ENCODE results near the gene TSPAN9.

Gene TSPAN9

DNA sequence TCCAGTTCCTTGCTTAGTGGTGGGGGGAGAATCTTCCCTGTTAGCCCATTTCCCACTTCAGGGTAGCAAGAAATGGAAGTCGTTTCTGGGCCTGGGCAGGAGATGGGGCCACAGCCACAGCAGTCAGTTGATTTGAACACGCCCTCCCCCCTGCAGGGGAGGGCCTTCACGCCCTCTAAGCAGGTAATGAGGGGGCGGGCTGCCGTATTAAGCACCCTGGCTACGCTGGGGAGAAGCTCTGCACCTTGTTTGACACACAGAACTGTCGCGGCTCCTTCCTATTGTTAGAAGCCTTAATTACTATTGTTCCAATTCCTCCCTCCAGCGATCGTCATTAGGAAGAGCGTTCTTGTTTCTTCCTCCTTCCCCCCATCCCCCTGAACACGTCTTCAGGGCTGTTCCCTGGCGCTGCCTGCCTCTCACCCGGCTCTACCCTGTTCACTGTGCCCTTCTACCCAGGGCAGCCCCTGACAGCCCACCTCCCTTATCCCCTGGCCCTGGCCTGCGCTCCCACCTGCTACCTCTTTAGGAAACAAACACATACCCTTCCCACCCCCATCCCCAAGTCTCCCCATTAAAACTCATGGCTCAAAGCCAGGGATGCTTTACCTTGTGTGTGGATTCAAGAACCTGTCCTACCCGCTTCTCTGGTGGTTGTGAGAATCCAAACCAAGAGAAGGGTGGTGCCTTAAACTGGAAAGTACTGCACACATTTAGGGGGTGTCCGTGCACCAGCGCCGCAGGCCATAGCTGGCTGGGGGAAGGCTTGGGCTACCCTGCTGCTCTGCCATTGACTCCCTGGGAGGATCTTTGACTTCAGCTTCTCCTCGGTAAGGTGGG is 137.6 kb downstream of the TSPAN9 start:
- no peak for DNase-seq

DNA sequence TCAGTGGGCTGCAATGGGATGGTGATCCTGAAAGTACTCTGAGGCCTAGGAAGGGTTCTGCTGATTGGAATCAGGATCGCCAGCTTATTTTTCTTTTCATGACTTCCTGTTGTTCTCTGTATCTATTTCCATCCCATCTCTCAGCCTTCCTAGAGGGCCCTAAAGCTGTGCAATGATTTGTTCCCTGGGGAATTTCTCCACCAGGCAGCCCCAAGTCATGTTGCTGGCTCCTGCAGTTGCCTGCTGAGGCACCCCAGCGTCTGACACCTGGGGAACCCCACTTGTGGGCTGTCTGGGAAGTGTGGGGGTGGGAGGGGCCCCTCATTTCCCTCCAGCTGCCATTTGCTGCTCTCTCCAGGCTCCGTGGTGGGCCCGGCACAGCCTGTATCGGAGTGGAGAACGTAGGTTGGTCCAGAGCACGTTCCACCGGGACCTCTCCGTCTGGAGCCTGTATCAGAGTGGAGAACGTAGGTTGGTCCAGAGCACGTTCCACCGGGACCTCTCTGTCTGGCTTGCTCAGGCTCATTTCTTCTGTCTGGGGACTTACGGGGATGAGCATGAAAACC is 138.3 kb downstream of the TSPAN9 start:
- DNase-seq, result no peak

DNA sequence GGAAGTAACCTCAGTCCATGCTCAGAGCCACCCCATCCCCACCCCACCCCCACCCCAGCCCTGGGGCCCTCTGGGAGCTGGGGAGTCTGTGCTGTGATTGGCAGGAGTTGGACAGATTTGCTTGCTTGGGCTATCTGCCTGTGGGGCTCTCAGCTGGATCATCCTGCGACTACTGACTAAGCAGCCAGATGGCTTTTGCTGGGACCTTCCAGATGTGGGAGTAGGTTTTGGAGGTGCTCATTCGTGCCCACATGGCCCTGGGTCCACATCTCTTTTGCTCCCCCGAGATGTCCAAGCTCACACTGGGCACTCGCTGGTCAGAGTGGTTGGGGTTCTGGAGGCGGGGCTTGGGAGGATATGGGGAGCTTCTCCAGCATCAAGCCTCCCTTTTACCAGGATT is 138.9 kb downstream of the TSPAN9 start:
- DNase-seq, result no peak

DNA sequence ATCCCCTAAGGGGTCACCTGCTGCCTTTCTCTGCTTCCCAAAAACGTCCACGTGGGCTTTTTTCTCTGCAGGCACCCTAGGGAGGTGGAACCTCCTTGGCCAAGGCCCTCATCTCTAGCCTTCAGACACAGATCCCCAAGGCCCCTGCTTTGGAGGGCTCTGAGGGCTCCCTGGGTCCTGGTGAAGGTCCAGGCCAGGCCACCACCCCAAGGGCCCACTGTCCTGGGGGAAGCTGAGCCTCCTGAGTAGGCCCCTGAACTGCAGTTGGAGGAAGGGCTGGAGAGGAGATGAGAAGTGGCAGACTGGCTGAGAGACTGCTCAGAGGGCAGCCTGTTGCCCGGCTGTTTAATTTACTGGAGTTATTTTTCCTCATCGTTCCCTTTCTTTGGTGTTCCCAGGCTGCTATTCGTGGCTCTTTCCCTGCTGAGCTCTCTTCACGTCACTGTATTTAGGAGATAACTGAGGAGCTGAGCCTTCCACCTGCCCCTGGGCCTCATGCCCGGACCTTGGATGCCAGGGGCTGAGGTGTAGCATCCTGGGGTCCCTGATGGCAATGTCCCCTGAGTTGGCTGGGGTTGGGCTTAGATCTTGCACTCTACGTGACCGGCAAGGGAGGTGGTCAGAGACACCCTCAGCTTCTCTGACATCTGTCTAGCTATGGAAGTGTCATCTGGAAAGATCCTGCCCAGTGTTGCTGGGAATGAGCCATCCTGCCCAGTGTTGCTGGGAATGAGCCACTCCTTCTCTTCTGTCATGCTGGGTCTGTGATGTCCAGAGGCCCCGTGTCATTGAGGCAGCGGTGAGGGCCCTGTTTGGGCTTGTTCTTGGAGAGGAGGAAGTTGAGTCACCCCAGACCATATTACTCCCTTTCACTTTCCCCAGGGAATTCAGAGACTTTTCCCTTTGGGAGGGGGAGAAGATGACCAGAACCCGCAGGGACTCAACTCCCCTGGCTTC is 139.8 kb downstream of the TSPAN9 start:
- no peak for DNase-seq

DNA sequence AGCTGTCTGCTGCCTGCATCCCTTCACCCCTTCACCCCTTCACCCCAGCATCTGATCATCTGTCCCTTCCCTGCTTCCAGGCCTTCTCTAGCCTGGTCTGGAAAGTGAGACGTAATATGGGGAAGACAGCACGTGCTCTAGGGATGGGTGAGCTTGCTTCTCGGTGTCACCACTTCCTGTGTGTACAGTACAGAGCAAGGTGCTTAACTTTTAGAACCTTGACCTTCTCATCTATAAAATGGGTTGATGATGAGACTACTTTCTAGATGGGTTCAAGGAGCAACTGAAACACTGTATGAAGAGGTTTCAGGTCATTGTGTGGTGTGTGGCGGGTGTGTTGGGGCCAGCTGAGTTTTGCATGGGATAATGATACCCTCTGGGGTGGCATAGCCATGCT is 140.5 kb downstream of the TSPAN9 start:
- no peak for DNase-seq

DNA sequence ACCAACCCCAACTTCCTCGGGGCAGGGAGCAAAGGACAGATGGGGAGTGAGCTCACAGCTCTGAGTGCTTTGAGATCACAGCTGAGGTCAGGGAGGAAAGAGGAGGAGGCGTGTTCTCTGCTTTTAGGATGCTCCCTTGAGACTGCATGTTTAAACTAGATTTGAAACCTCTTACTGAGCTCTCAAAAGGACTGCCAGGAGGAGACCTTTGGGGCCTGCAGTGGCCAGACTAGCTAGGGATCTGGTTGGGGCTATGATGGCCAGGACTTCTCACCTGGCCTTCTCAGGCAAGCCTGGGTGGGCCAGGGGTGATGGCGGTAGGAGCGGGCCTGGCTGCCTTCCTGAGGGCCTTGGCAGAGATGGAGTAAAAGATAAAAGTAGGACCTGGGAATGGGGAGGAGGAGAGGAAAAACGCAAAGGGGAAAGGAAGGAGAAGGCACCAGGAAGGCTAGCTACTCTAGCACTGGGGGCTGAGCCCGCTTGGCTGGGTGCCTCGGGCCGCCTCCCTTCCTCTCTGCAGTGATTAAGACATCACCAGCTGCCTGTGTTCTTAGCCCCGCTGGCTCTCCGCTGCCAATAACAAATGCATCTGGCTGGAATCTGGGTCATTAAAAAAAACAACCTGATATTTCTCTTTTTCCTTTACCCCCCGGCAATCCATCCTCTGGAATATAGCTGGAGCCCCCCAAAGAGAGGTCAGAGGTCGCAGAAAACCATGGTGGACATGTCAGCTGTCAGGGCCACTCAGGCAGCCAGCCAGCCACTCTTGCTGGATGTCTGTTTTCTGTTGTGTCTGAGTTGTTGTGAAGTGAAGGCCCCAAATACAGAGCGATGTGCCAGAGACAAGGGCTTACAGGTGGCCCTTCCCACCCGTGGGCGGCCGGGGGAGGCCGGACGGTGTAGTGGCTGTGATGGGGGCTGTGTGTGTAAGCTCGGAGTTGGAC is 141.3 kb downstream of the TSPAN9 start:
- DNase-seq, result no peak

DNA sequence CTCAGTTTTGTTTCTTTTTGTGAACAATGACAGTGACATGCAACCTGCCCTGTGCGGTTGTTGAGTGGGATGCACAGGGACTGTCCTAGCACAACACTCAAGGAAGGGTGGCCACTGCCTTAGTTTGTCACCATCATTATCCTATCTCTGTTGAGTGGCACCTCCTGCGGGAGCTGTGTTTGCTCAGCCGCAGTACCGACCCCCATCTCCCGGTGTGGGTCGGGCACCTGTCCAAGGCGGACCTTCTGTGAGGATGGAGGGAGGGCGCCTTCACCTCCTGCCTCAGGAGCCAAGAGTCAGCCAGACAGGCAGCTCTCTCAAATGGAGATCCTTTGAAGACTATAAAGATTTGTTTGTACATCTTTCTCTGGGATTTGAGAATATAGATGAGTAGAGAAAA is 142.1 kb downstream of the TSPAN9 start:
- DNase-seq, result no peak

DNA sequence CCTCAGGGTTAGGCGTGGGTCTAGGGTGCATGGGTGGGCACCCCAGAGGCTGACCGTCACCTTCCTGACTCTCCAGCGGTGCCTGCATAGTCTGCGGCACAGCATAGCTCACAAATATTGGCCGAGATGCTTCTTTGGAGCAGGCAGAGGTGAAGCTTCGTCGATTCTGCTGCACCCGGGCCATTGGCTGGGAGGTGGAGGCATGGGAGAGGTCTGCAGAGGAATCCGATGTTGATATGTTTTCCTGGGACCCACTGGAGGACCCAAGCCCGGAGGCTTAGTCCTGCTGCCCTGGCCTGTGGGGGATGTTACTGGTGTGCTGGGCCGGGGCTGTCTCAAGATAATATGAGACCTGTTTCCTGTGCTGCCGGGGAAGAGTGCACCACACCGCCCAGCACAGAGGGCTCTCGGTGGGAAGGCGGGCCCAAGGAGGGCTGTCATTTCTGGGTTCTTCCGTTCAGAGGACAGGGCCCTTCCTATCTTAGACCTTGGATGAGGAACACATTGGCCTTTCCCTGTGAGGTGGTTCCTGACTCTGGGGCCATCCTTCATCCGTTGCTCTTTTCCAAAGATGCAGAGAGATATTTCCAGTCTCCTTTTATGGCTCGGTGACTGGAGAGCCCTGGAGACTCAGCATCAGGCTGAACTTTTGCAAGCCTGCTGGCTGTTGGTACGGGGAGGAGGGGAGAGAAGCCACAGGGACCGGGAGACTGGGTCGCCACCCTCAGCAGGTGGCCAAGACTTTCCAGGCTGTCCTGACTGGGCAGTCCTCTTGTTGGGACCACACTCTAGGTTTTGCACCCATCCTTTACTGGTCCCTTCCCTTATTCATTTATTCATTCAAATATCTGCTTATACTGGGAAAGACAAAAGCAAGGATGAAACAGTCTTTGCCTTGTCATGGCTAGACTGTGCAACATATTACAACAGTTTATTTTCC is 143.5 kb downstream of the TSPAN9 start:
- no peak for DNase-seq

DNA sequence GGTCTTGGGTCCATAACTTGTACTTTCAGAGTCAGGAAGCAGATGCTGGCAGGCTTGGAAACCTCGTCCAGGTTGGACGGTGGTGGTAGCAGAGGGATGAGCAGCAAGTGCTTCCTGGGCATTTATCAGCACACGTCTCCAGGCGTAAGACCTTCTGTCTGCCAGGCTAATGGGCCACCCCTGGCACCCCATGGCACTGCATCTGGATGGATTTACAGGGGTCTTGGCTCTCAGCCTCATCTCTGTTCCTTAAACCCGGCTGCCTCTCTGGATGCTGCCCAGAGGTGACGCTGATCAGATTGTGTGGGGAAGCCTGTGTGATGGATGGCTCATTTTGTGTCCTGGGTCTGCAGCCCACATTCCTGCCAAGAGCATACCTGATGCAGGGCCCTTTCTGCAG is 145.1 kb downstream of the TSPAN9 start:
- DNase-seq, result no peak

DNA sequence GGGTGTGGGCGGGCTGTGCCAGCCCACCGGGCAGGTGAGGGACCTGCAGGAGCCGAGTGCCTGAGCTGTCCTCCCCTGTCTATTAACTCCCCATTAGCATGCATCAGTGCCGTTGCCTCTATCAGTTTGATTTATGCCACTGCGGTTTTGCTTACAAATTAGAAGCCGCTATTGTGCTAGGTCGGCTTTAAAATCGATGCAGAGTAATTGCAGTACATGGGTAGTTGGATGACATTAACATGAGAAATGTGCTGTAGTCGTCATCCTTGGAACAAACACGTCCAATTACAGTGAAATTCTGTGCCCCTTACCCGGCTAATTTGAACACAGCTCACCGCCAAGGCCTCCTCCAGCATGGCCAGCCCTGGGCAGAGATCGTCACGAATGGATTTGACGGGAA is 145.8 kb downstream of the TSPAN9 start:
- no peak for DNase-seq

DNA sequence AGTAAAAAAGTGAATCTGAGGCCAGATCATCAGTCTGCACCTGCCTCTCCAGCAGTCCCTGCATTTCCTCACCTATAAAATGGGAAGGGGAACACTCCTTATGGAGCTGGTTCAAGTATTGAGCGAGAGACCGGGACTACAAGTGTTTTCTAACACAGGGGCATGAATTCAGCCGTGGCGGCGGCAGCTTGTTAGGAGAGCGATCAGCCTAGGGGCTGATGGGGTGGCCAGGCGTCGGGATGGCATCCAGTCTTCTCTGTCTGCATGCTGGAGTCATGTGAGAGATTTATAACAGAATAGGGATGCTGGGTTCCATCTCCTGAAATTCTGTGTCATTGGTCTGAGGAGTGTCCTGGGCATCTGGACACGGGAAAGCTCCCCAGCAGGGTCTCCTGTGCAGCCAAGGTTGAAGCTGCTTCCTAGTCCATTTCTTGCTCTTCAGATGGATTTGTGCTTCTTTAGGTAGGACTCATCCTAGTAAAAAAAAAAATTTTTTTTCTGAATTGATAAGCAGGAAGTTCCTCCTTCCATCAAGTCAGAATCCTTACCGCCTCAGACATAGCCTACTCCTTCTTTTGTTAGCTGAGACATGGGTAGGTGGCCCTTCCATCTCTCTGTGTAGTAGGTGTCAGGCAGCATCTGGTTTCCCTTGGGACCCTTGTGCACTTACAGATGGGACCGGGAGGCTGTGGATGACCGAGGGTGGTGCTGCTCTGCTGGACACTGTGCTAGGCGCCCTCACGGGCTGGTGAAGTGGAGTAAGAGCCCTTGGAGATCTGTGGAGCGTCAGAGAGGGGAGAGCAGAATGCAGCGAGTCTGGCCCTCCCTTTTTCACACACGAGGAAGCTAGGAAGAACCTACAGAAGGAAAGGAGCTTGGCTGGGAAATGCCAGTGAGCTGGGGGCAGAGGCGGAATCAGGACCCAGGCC is 146.7 kb downstream of the TSPAN9 start:
- DNase-seq, result no peak

DNA sequence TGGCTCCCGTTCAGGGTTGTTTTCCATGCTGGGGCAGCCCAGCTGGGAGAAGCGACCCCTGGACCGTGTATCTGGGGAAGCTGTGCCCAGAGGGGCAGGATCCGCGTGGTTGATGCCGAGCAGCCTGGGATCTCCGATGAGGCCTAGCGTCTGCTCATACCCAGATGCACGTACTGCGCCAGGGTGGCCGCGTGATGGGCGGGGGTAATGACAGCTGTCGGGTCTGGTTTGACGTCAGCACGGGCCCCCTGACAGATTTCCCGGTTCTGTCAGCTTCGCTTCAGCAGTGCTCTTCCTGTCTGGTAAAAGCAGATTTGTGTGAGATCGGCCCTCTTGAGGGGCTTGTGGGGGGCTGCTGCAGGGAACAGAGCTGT is 147.3 kb downstream of the TSPAN9 start:
- no peak for DNase-seq

DNA sequence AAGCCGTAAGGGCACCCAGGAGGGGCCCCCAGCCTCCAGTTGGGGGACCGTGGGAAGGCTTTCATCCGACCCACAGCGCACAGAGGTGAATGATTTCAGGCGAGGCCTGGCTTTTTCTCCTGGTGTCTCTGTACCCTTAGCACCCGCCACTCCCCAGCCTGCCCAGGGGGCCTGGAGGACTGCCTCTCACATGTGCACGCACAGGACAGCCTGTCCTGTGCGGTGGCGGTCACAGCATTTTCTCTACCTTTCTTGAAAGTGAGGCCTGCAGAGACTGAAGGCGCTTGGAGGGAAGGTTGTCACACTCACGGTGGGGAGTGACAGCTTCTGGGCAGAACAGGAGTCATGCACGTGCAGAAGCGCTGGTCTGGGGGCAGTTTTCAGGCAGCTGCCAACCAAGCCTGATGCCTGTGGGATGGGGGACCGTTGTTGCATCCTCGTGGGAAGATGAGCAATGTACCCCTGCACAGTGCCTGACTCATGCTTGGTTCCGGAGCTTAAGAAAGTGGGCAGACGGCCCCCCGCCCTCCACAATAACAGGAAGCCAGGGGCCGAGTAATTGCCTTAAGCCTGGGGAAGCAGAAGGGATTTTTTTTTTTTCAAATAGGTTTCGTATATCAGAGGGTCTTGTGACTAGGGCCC is 148.1 kb downstream of the TSPAN9 start:
- no peak for DNase-seq

DNA sequence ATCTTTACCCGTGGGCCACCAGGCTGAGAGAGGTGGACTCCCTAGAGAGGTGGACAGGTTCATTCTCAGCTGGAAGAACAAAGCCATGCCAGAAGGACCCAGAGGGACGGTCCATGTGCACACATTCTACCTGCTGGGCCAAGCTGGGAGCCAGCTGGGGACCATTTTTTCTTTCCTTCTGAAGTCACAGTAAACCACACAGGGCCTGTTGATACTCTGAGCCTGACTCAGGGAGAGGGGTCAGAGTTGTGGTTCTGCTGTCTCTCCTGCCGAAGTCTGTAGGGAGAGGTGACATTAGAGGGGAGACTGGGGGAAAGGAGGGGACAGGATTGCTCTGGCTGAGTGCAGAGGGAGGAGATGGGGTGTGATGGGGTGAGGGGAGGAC is 148.6 kb downstream of the TSPAN9 start:
- DNase-seq, result no peak

DNA sequence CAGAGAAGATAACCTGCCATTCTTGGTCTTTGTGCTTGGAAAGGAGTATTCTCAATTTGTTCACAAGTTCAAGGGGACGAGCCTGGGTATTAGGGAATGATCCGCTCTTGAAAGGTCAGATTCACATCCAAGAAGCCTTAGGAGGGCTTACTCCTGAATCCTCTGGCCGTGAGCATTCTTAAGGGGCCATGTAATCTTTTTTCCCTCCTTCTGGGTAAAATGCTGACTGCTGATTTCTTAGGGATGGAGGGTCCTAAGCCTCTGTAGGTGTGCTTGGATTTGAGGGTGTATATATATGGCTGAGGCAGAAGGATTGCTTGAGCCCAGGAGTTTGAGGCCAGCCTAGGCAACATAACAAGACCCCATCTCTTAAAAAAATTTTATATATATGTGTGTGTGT is 149.1 kb downstream of the TSPAN9 start:
- DNase-seq, result no peak

DNA sequence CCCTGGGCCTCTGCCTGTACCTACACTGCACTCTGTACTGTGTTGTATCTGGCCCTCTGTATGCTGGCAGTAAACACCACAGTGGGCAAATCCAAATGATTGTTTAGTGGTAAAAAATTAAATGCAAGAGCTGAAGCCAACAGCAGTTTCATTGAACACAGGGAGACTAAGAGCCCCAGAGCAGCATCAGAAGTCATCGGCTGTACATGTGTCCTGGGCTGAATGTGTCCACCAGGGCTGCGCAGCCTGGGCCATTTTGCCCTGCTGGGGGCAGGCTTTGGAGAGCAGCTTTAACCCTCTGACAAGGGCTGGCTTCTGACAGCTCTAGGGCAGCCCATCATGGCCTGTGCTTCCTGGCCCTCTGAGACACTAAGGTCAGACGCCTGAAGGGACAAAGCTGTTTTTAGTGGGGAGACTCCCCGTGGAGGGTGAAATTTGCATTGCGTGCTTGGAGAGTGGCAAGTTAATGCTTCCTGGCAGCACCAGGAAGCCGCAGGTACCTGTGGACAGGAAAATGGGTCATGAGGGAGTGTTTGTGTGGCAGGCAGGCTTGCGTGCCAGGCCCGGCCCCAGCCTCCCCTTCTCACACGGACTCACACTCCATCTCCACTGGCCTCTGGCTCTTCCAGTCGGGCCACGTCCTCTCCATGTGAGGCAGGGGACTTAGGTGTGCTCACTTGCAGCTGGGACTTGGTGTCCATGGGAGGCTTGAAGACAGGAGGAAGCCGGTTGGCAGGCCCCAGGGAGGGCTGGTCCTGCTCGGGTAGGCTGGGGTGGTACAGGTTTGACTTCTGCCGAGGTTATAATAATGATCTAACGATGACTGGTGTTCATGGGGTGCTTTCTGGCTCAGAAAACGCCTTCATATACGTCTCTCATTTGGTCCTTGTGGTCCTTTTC is 150.1 kb downstream of the TSPAN9 start:
- DNase-seq, result no peak

DNA sequence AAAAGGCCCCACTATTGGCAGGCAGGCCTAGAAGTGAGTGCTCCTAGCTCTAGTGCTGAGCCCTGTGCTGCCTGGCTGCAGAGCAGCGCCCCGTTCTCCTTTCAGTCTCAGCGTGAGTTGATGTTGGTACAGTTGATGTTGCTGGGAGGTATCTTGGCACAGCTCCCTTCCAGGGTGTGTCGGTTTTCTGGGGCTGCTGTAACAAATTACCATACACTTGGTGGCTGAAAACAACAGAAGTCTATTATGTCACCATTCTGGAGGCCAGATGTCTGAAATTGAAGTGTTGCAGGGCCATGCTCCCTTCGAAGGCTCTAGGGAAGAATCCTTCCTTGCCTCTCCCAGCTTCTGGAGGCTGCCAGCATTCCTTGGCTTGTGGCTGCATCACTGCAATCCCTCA is 151.4 kb downstream of the TSPAN9 start:
- DNase-seq, result no peak

DNA sequence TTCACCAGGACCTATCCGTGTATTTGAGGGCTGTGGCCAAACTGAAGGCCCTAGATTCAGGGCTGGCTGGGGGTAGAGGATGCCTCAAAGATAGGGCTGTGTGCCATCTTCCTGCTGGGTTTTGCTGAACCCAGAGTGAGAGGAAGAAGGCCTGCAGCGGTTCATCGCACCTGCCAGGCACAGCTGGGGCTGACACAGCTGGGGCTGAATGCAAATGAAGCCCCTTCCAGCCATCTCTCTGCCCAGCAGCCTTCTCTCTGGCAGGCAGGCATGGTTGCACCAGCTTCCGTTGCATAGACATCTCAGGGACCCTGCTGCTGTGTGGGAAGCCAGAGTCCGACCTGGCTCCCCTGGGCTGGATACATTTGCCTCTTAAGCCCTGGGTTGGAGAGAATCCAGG is 152.4 kb downstream of the TSPAN9 start:
- DNase-seq, result no peak
